DMS53 treated with DMSO at 0.1 percent for 48 hours (cell line): ENCODE results near the gene APOF.
A peak's percentile ranks its signal among the peaks of the same experiment; 100 is the strongest.
"Not testable (repeated sequence)": the region's sequence is repeated elsewhere in the genome, so short reads cannot be mapped to it uniquely, and the experiment has no call there.

Experiments used
- DNase-seq: peaks from one replicate; lab custom pipeline; 2025; ENCODE audit not compliant: unreplicated experiment; lab: John Stamatoyannopoulos, UW

Gene APOF

GRCh38 chr12:56362130-56363059 is at the start of gene APOF:
APOF (minus strand) TSS chr12:56362857; CDS start chr12:56362745, 112 bp downstream.
- peak; percentile 96 for DNase-seq

GRCh38 chr12:56411781-56412639 is 49.4 kb upstream of the APOF start:
- DNase-seq = no peak

GRCh38 chr12:56410768-56411167 is 48.1 kb upstream of the APOF start:
- no peak for DNase-seq

GRCh38 chr12:56408799-56409417 is 46.3 kb upstream of the APOF start:
- no peak for DNase-seq

GRCh38 chr12:56404227-56404626 is 41.6 kb upstream of the APOF start:
- not testable (repeated sequence) for DNase-seq

- not testable (repeated sequence) for DNase-seq
Observed at GRCh38 chr12:56401612-56402011, 39.0 kb upstream of the APOF start.

- DNase-seq = not testable (repeated sequence)
Observed at GRCh38 chr12:56401125-56401524, 38.5 kb upstream of the APOF start.

GRCh38 chr12:56399466-56399865 is 36.8 kb upstream of the APOF start:
- not testable (repeated sequence) for DNase-seq

- no peak for DNase-seq
Observed at GRCh38 chr12:56398324-56398723, 35.7 kb upstream of the APOF start.

GRCh38 chr12:56392331-56392730 is 29.7 kb upstream of the APOF start:
- no peak for DNase-seq

- no peak for DNase-seq
Observed at GRCh38 chr12:56391721-56392120, 29.1 kb upstream of the APOF start.

- no peak for DNase-seq
Observed at GRCh38 chr12:56389412-56389811, 26.8 kb upstream of the APOF start.

- no peak for DNase-seq
Observed at GRCh38 chr12:56387152-56387736, 24.6 kb upstream of the APOF start.

- DNase-seq = peak; percentile 34
Observed at GRCh38 chr12:56385873-56386272, 23.2 kb upstream of the APOF start.

GRCh38 chr12:56382611-56383010 is 20.0 kb upstream of the APOF start:
- no peak for DNase-seq

- no peak for DNase-seq
Observed at GRCh38 chr12:56377989-56378316, 15.3 kb upstream of the APOF start.

- no peak for DNase-seq
Observed at GRCh38 chr12:56377310-56377988, 14.8 kb upstream of the APOF start.

- no peak for DNase-seq
Observed at GRCh38 chr12:56375598-56376434, 13.2 kb upstream of the APOF start.

- DNase-seq = no peak
Observed at GRCh38 chr12:56374726-56375597, 12.3 kb upstream of the APOF start.
